NCI-H128 (cell line): ENCODE data around the gene FBXL20.

Experiments used
- DNase-seq: peaks from one replicate; lab custom pipeline; 2025; ENCODE audit not compliant: unreplicated experiment; lab: John Stamatoyannopoulos, UW

FBXL20 gene

DNA sequence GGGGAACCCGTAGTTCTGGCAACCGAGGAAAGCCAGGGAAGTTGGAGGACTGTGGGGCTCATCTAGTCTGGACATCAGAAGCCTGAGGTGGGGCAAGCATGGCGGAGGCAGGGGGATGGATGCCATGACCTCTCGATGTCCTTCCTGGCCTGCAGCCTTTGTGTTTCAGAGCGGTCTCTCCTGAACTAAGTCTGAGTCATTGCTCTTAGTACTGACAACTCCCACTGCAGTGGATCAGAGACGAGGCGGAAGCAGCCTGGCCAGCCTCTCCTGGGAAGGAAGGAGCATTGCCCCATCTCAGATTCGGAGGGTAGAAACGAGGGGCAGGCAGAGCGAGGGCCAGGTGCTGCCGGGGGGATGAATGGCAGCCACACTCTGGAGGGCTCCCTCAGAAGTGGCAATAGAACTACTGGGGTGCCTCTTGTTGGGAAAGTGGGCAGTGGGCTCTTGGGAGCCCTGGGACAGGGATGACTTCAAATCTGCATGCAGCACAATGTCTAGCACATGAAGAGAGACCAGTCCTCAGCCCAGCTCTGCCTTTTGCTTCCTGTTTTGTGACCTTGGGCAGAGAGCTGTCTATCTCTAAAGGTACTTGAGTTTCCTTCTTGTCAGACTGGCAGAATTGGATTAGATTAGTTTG is 172.0 kb downstream of the FBXL20 start:
- no peak for DNase-seq

DNA sequence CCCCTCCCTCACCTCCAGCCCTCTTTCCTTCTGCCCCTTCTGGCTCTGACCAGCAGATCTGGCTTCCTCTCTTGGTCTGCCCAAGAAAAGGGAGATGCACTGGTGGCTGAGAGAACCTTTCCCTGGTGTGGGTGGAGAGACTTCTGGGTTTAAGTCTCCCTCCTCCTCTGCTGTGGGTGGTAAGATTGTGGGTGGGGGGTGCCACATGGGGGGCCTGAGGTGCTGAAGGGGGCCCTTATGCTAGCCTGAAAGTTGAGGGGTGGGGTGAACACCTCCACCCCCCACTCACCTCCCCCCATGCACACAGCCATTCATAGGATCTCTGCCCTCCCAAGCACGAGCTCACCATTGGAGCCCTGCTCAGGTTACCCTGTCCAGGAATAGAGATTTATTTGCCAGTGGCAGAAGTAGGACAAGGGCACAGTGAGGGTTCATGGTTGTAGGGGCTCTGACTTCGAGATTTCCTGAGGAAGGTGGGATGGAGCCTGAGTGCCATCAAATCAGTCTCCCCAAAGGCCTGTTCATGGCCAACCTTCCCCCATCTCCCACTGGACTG is 174.0 kb downstream of the FBXL20 start:
- DNase-seq, result no peak

DNA sequence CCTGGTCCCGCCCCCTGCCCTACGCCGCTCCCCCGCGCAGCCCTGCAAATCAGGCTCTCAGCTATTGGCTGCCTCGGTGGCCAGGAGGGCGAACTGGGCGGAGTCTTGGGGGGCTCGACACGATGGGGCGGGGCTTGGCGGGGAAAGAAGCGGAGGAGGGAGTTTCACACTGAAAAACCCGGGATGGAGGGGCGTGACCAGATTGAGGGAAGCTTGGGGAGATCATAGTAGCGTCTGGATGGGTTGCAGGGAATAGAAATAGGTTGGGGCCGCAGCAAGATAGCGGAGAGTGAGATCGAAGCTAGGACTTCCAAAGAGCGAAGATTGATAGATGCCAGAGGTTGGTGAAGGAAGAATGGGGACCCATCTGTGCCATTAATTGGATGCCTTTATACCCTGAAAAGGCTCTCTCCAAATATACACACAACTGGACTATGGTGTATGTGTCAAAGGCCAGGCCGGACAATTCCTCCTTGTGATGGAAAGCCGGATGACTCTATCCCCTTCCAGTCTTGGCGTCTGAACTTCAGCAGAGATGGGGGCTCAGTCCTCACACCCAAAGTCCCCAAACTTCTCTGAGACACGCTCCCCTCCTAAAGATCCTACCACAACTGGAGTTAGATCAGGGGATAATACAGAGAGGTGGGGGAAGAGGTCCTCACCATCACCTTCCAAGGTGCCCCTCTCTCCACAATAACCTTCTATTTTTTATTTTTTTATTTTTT is 175.3 kb downstream of the FBXL20 start:
- peak; percentile 60 for DNase-seq

DNA sequence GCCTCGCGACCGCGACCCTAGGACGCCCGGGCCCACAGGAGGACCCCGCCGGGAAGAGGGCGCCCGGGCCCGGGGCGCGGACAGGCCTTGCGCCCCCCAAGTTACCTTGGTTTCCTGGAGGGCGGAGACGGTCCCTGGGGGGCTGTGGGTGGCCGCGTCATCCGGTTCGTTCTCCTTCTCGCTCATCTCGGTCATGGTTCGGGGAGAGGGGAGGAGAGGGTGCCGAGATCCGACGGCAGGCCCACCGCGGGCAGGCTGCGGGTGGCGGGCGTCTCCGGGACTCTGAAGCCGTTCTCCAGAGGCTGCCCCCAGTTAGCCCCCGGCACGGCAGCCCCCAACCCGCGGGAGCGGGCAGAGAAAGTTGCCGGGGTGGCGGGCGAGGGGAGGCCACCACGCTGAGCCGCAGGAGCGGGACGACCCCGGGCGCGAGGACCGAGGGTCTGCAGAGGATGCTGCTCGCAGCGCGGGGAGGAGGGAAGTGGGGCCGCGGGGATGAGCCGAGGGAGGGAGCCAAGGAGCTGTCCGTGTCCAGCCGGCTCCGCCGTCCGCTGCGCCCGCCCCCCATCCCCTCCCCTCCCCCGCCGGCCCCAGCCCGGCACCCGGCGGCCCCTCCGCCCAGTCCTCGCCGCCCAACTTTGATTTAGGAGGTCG is 176.0 kb downstream of the FBXL20 start, which contains the start of gene STAC2:
Gene STAC2, minus strand, starts transcription at position 638 of the 651 bp plus-strand sequence. Its CDS starts 443 bp downstream, at position 195.
- DNase-seq, result no peak

DNA sequence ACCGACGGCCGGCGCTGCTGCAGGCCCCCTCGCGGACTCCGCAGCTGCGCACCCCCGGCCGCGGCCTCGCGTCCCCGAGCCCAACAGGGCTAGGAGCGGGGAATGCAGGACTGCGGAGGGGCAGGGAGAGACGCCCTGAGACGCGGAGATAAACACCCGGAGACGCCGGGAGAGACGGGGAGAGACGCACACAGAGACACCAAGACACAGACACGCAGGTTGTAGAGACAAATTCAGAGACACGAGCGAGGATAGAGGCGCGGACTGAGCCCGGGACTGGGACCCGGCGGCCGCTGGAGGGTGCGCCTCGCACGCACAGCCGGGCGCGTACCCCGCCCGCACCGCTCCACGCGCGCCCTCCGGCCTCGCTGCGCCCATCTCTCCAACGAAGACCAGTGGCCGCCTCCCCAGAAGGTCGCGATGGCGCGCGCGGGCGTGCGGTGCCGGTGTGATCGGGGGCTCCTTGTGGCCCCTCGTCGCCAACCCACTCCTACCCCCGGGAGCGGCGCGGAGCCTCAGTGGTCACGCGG is 176.6 kb downstream of the FBXL20 start:
- DNase-seq, result no peak

DNA sequence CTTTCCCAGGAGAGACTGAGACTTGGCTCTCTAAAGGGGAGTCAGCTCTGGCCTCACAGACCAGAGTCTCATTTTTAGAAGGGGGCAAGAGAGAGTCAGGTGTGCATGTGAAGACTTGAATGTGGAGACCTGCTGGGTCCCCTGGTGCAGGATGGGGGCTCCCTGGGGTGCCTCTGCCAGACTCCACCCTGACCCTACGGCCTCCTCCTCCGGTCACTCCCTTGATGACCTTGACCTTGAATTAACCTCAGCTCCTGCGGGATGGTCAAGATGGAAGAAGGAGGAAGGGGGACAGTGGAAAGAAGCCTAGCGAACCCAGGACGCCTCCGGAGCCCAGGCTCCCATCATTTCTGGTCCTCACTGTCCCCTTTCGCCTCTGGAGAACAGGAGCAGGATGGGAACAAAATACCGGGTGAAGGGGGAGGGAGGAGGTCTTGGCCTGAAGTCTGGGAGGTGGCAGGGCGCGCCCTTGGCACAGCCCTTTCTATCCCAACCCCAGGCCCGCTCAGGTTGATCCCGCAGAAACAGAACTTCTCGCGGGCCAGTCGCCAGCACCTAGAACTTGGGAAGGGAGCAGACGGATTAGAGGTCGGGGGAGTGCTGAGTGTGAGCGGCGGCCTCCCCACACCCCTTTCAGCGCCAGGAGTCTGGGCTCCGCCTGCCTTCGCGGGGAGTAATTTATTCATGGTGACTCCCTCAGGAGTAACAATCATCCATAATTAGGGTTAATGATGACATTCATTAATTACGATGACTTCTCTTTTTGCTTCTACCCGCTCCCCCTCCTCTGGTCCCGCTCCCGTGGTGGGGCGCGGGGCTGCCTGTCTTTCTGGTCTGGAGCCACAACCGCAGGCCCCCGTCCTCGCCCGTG is 177.3 kb downstream of the FBXL20 start:
- no peak for DNase-seq

DNA sequence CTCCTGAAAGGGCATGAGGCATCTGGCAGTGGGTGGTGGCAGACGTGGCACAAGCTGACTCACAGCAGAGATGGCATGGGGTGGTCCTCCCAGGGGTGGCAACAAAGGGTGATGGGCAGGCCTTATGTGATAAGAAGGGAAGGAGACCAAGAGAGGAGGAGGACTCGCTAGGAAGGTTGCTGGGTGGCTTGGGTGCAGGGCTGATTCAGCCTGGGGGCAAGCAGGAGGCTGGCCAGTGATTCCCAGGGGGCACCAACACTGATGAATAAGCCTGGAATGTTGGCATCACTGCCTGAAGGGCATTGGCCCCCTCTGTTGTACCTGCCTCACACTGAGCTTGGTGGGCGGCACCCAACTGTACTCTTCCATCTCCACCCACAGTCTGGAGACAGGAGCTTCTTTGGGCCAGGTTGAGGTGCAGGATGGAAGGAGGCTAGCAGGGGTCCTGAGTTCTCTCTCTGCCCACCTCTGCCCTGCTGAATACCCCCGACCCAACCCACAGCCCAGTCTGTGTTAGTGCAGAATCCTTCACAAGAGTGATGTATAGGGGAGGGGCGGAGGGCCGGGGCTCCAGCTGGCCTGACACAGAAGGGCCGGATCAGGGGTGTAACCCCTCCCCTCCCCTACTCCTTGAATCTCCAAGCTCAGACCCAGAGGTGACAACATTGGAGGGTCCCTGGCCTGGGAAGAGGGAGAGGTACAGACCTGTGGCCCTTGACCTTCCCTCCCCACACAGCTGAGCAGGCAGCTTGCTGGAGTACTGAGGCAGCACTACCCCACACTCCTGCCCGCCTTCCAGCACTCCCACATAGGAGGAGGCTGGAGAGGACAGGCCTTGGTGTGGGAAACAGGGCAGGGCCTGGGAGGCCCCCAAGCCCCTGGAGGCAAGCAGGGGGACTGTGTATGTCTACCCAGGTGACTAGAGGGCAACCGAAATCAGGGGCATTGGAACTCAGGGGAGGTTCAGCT is 178.3 kb downstream of the FBXL20 start:
- DNase-seq, result no peak

DNA sequence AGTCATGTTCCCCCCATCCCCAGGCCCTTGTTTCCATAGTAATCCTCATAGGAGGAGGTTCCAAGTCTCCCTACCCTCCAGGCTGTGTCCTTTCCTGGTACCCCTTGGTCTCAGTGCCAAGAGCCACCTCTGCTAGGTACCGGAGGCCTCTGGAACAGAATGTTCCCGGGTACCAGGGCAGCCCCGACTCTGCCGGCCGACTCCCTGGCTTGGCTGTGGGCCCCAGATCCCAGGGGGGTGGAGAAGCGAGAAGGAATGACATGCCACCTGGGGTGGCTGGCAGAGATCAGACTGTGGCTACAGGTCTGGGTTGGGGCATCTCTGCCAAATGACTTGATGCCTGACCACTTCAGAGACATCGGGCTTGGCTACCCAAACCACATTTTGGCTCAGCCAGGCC is 179.3 kb downstream of the FBXL20 start:
- no peak for DNase-seq

DNA sequence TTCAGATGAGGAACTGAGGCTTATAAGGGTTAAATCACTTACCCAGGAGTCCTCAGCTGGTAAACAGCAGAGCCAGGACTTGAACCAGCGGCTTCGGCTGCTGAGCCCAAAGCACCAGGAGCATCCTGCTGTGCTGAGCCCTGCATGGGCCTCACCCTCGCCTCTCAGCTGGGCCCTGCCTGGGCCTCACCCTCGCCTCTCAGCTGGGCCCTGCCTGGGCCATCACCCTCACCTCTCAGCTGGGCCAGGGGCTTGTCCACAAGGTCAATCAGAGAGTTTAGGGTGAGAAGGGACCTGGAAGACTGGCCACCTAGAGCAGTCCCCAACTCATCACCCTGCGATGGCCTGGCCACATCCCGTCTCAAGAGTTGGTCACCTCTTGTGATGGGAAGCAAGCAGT is 179.9 kb downstream of the FBXL20 start:
- no peak for DNase-seq

DNA sequence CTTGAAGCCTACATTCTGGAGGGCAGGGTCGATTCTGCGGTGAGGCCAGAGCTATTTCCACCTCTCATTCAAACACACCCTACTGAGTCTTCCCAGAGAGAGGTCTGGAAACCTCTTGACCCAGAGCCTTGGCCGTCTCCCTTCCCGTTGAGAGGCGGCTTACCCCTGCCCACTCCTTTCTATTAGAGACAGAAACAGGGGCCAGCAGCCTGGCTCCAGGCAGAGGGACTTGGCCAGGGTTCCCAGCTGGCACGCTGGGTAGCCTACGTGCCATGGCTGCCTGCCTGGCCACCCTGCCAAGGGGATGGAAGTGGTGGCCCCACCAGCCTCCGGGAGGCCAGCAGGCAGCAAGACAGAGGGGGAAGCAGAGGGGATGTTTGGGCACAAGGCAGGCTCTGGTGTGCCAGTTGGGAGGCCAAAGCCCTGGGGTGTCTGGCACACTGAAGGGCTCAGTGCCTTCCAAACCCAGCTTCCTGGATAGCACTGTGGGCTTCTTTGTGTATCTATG is 181.7 kb downstream of the FBXL20 start:
- no peak for DNase-seq

DNA sequence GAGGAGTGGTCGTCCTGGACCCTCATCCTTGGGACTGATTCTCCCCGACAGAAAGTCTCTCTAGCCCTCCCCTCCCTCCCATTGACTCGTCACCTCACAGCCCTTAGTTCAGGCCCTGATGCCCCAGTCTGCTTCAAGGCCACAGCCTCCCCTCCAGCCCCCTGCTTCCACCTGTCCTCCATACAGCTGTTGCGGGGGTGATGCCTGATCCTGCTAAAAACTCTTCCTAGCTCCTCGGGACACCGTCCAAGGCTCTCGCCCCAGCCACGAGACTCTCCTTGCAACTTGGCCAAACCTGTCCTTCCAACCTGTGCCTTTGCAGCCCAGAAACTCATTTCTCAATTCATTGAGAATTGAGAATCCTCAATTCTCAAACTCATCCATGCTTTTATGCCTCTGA is 182.5 kb downstream of the FBXL20 start:
- no peak for DNase-seq

DNA sequence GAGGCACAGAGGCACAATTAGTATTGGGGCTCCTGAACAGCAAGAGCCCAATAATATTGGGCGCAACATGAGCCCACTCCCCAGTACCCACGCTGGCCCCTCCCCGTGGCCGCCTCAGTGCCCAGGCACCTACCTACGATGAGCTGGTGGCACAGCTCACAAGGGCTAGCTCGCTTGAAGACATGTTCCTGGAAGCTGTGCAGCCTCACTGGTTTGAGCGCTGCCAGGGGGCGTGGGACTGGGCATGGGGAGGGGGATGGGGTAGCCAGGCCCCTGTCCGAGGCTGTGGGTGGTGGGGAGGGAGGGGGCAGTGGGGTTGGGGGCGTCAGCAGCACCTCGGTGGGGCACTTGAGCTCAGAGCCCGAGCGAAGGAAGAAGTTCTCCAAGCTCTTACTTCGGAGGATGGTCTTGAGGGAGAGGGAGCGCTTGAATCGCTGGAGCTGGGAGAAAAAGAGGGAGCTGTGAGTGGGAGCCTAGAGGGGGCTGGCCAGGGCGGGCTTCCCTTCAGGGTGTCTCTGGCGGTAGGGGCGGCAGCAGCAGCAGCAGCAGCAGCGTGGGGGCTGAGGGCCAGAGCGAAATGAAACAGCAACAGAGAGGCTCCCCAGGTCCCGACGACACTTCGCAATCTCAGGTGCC is 183.6 kb downstream of the FBXL20 start:
- DNase-seq, result no peak

DNA sequence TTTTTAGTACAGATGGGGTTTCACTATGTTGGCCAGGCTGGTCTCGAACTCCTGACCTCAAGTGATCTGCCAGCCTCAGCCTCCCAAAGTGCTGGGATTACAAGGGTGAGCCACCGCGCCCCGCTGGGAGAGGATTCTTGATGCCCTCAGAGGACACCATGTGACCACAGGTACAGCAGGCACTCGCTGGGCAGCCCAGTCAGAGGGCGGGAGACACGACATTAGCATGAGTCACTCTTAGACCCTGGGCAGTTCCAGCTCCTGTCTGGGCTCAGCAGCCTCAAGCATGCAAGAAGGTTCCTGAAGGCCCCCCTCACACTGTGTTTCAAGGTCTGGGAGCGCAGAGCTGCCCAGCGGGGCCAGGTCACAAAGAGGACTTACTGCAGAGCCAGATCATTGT is 187.6 kb downstream of the FBXL20 start:
- no peak for DNase-seq

DNA sequence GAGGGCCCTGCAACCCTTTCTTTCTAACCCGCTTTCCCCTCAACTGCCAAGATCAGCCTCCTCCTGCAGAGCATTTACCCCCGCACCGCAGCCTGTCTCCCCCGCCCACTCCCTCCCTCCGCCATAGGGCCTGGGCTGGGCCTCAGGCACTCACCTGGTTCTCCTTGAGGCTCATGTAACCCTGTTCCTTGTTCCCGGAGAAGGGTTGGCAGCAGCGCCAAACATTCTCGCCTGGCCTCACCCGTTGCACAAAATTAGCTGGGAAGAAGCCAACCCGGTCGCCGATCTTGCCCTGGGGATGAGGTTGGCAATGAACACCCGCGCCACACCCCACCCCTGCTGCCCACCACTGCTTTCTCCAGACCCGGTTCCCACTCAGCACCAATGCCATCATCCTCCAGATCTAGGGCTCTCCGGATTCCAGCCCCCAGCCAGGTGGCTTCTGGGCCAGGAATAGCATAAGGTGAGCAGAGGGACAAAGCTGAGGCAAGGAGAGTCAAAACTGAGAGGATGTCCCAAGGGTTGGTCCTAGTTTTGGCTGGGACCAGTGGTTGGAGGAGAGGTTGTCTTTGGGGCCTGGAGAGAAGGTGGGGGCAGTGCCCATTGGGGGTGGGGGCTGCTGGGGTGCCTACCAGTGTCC is 188.5 kb downstream of the FBXL20 start:
- no peak for DNase-seq

DNA sequence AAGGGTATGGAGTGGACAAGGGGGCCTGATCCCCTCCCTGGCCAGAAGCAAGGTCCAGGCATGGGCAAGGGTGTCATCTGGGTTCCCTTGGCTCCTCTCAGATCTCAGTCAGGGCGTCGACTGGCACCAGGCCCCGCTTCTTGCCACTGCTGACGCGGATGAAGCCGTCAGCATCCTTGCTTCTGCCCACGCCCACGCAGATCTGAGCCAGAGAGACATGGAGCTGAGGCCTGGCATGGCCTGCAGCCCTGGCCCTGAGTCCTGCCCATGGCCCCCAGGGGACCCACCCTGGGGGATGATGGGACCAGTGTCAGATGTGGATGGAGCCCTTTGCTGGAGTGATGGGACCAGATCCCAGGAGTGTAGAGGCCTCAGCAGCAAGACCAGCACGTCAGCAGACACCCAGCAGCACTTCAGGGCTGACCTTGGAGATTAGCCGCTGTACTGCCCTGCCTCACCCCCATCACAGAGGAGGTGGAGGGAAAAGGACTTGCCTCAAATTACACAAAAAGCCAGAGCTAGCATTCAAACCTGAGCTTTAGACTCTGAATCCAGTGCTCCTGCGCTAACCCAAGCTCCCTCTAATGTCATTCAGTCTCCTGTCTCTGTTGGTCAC is 189.1 kb downstream of the FBXL20 start:
- no peak for DNase-seq

DNA sequence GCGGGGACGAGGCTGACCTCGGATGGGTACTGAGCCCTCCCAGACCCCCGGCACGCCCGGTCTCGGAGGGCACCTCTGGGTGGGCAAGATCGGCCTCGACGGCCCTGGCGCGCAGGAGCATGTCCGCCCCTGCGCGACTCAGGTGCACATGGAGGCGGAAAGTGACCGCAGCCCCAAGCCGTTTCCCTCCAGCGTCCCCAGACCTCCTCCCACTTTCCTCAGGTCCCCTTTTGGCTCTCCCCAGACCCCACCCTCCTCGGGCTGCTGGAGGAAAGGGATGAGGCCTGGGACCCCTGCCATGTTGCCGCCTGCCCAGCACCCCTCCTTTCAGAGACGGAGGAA is 191.4 kb downstream of the FBXL20 start:
- DNase-seq, result no peak

DNA sequence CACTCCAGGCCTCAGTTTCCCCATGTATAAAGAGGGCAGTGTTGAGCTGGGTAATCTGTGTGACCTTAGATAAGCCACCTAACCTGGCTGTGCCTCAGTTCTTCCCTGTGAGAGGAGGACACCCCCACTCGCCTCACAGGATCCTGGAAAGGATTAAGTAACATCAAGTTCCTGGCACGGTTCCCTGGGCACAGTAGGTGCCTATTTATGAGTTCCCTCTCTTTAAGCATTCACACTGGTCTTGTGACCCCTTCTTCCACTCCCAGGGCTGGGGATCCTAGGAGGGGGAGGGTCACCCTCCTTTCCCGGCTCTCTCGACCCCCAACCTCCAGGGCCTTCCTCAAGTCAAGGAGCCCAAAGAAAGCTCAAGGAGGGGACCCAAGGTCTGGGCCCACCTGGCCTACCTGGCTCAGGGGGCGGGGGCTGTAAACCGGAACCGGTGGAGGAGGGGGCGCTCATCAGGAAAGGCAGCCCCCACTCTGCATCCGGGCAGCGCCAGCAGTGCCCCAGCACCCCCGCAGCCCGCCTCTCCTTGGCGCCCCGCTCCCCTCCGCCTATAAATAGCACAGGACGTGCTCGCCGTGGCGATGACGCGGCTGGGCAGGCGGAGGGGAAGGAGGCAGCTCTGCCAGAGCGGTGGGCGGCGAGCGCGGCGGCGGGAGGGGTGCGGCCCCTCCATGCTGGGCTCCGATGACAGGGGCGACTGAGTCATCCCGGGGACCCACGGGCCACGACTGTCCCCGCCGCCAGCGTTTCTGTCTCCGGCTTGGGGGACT is 191.9 kb downstream of the FBXL20 start:
- no peak for DNase-seq
